Liver (tissue), 9 donors: Measurements from ENCODE around the gene ZBTB2. TPM values are rescaled to one million over a fixed set of nuclear protein-coding genes. Genes with fewer than 3 reads are reported as not detected.

Experiments used
- DNase-seq: peaks from one replicate; pipeline ENCODE4 v3.0.0-alpha.2; 2017; ENCODE audit warnings: low spot score
- H3K27ac ChIP-seq, 2 donors: one replicate each; pipeline ENCODE4 v1.7.0; 2013; ENCODE audit warnings: inconsistent platforms in 2 of 2, low read length in 2 of 2, control low read depth in 1 of 2, low read depth in 1 of 2, mild to moderate bottlenecking in 1 of 2
- H3K27me3 ChIP-seq, 4 donors: one replicate each; pipeline versions ENCODE4 v1.6.1 to v1.7.0; 2013; ENCODE audit warnings: low read length in 3 of 4, inconsistent platforms in 1 of 4, mild to moderate bottlenecking in 1 of 4, moderate library complexity in 1 of 4; ENCODE audit not compliant: control insufficient read depth in 4 of 4, insufficient read depth in 4 of 4
- H3K36me3 ChIP-seq, 4 donors: one replicate each; pipeline versions ENCODE4 v1.6.1 to v1.7.0; 2013; ENCODE audit warnings: low read length in 3 of 4, mild to moderate bottlenecking in 3 of 4, low read depth in 1 of 4, moderate library complexity in 1 of 4; ENCODE audit not compliant: control insufficient read depth in 4 of 4, insufficient read depth in 3 of 4
- H3K4me1 ChIP-seq, 4 donors: one replicate each; pipeline versions ENCODE4 v1.6.1 to v1.7.0; 2013; ENCODE audit warnings: low read length in 3 of 4, mild to moderate bottlenecking in 3 of 4, moderate library complexity in 1 of 4; ENCODE audit not compliant: control insufficient read depth in 4 of 4, insufficient read depth in 4 of 4
- H3K4me3 ChIP-seq, 3 donors: one replicate each; pipeline versions ENCODE4 v1.6.1 to v1.7.0; 2013; ENCODE audit warnings: low read length in 3 of 3, control low read depth in 1 of 3, low read depth in 1 of 3, mild to moderate bottlenecking in 1 of 3
- H3K9ac ChIP-seq, 2 donors: one replicate each; pipeline ENCODE4 v1.7.0; 2013; ENCODE audit warnings: low read length in 2 of 2, mild to moderate bottlenecking in 2 of 2, moderate library complexity in 2 of 2, control low read depth in 1 of 2, low read depth in 1 of 2
- H3K9me3 ChIP-seq, 4 donors: one replicate each; pipeline versions ENCODE4 v1.6.1 to v1.7.0; 2013; ENCODE audit warnings: low read length in 3 of 4; ENCODE audit not compliant: control insufficient read depth in 4 of 4
- ATF3 ChIP-seq: IDR thresholded peaks from 2 replicates; pipeline ENCODE4 v1.6.1; 2016; ENCODE audit warnings: antibody characterized with exemption
- CTCF ChIP-seq: fragments of 150-350 bp; IDR thresholded peaks from 2 replicates; pipeline ENCODE4 v1.5.1; 2017; ENCODE audit warnings: improper control_type of control experiment, low read depth, low read length; ENCODE audit not compliant: missing input control
- EGR1 ChIP-seq, 2 donors: IDR thresholded peaks; 2 replicates each; pipeline ENCODE4 v1.6.1; 2016 to 2018; ENCODE audit warnings: antibody characterized with exemption in 2 of 2, low read depth in 2 of 2
- FOXA1 ChIP-seq: IDR thresholded peaks from 2 replicates; pipeline ENCODE4 v1.6.1; 2016; ENCODE audit warnings: antibody characterized with exemption
- FOXA2 ChIP-seq: IDR thresholded peaks from 2 replicates; pipeline ENCODE4 v1.6.1; 2016; ENCODE audit warnings: antibody characterized with exemption
- GABPA ChIP-seq, 2 donors: IDR thresholded peaks in 1 of 2; conservative IDR thresholded peaks in 1 of 2; 2 replicates each; pipeline ENCODE4 v1.6.1; 2016; ENCODE audit warnings: antibody characterized with exemption in 2 of 2, mild to moderate bottlenecking in 1 of 2, moderate library complexity in 1 of 2
- HNF4A ChIP-seq, 2 donors: conservative IDR thresholded peaks; 2 replicates each; pipeline ENCODE4 v1.6.1; 2016; ENCODE audit warnings: antibody characterized with exemption in 2 of 2, mild to moderate bottlenecking in 2 of 2
- JUND ChIP-seq, 2 donors: IDR thresholded peaks; 2 replicates each; pipeline ENCODE4 v1.6.1; 2016; ENCODE audit warnings: antibody characterized with exemption in 2 of 2
- MAX ChIP-seq: IDR thresholded peaks from 2 replicates; pipeline ENCODE4 v1.6.1; 2016; ENCODE audit warnings: antibody characterized with exemption
- NR2F2 ChIP-seq: IDR thresholded peaks from 2 replicates; pipeline ENCODE4 v1.6.1; 2016; ENCODE audit warnings: antibody characterized with exemption
- RAD21 ChIP-seq, 2 donors: IDR thresholded peaks; 2 replicates each; pipeline ENCODE4 v1.6.1; 2016; ENCODE audit warnings: antibody characterized with exemption in 2 of 2, mild to moderate bottlenecking in 2 of 2
- RXRA ChIP-seq, 2 donors: IDR thresholded peaks; 2 replicates each; pipeline ENCODE4 v1.6.1; 2017 to 2018; ENCODE audit warnings: antibody characterized with exemption in 2 of 2, mild to moderate bottlenecking in 1 of 2
- SP1 ChIP-seq: IDR thresholded peaks from 2 replicates; pipeline ENCODE4 v1.6.1; 2018; ENCODE audit warnings: antibody characterized with exemption, mild to moderate bottlenecking
- TAF1 ChIP-seq: conservative IDR thresholded peaks from 2 replicates; pipeline ENCODE4 v1.6.1; 2016; ENCODE audit warnings: antibody characterized with exemption, mild to moderate bottlenecking
- YY1 ChIP-seq: IDR thresholded peaks from 2 replicates; pipeline ENCODE4 v1.6.1; 2016; ENCODE audit warnings: antibody characterized with exemption, mild to moderate bottlenecking
- ZBTB33 ChIP-seq: IDR thresholded peaks from 2 replicates; pipeline ENCODE4 v1.6.1; 2016; ENCODE audit warnings: antibody characterized with exemption
- WGBS: extraction: QIAGEN DNeasy Blood & Tissue Kit; methylation state at CpG from one replicate; pipeline ENCODE4 v1.1.7; 2013; 5-methylcytosine and 5-hydroxymethylcytosine counted together
- polyA plus RNA-seq, 2 donors: library from polyadenylated mRNA; stranded (reverse) in 1 of 2; unstranded in 1 of 2; fragments of 200-250 nt in 1 of 2; fragments of >200 nt in 1 of 2; fragmentation: Nextera tagmentation in 1 of 2; extraction: Ambion mirVana in 1 of 2; gene quantifications; one replicate each; pipeline versions ENCODE4 v1.2.1 to v1.2.3, GENCODE V29; 2013 to 2015
- total RNA-seq, 2 donors: library from RNA; depleted of rRNA; stranded (reverse); fragments of >200 nt; gene quantifications; one replicate each; pipeline ENCODE4 v1.2.3, GENCODE V29; 2014
- TF ChIP-seq, protein P1 (sequence below): IDR thresholded peaks from 2 replicates; pipeline ENCODE4 v1.6.1; 2016; ENCODE audit warnings: antibody characterized with exemption, mild to moderate bottlenecking
- donor health status: healthy.
- donor health status: healthy.
- donor health status: healthy.
- donor health status: healthy.
- donor health status: healthy.

Gene ZBTB2
- total and polyA plus RNA-seq, 4 donors = 2.5 to 4.2 (median 3.0) TPM

DNA sequence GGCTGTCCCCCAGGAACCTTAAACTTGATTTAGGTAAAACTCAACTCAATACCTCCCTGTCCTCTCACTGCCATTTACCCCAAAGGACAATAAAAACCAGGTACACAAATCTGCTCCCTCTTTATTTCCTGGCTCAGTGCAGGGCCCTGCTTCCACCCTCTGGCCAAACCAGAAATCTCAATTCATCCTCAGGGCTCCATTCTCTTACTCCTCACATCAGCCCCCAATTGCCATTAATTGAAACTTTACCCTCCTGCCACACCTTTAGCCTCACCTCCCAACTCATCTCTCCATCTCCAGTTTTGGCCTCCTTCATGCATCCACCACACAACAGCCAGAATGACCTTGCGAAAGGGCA is 10.5 kb downstream of the ZBTB2 start:
- Histone ChIP-seq H3K36me3 (no peaks in the 10 kb centered on the region), H3K27me3 (no peaks in the 10 kb centered on the region), H3K27ac (no peak overlapping the region), H3K9me3 (no peaks in the 10 kb centered on the region), H3K4me3 (no peak overlapping the region), H3K4me1 (peaks cover 0 to 12% (median 8%) of the 10 kb centered on the region in 4 donors), H3K9ac (no peak overlapping the region)
- DNase-seq = no peak
- no peak for TF ChIP-seq FOXA2
- no peak for TF ChIP-seq NR2F2
- TF ChIP-seq SP1 = no peak
- TF ChIP-seq FOXA1 = no peak
- no peak for TF ChIP-seq RAD21 (IDR thresholded peaks at IDR 0.05)
- no peak for TF ChIP-seq JUND (IDR thresholded peaks at IDR 0.05)
- no peak for TF ChIP-seq RXRA (IDR thresholded peaks at IDR 0.05)
- no peak for TF ChIP-seq MAX
- TF ChIP-seq YY1 = no peak
- TF ChIP-seq, protein P1, sequence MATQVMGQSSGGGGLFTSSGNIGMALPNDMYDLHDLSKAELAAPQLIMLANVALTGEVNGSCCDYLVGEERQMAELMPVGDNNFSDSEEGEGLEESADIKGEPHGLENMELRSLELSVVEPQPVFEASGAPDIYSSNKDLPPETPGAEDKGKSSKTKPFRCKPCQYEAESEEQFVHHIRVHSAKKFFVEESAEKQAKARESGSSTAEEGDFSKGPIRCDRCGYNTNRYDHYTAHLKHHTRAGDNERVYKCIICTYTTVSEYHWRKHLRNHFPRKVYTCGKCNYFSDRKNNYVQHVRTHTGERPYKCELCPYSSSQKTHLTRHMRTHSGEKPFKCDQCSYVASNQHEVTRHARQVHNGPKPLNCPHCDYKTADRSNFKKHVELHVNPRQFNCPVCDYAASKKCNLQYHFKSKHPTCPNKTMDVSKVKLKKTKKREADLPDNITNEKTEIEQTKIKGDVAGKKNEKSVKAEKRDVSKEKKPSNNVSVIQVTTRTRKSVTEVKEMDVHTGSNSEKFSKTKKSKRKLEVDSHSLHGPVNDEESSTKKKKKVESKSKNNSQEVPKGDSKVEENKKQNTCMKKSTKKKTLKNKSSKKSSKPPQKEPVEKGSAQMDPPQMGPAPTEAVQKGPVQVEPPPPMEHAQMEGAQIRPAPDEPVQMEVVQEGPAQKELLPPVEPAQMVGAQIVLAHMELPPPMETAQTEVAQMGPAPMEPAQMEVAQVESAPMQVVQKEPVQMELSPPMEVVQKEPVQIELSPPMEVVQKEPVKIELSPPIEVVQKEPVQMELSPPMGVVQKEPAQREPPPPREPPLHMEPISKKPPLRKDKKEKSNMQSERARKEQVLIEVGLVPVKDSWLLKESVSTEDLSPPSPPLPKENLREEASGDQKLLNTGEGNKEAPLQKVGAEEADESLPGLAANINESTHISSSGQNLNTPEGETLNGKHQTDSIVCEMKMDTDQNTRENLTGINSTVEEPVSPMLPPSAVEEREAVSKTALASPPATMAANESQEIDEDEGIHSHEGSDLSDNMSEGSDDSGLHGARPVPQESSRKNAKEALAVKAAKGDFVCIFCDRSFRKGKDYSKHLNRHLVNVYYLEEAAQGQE = no peak
- TF ChIP-seq TAF1 = no peak
- no peak for TF ChIP-seq GABPA (IDR thresholded peaks at IDR 0.05 in 1 of 2, conservative IDR thresholded peaks at IDR 0.05 in 1 of 2)
- TF ChIP-seq ZBTB33 = no peak
- no peak for TF ChIP-seq EGR1 (IDR thresholded peaks at IDR 0.05; ENCODE audit: low read depth in 2 of 2)
- no peak for TF ChIP-seq CTCF
- TF ChIP-seq HNF4A (conservative IDR thresholded peaks at IDR 0.05) = no peak
- TF ChIP-seq ATF3 = no peak
- WGBS = 98% methylated on average over 1 of the region's 1 CpG
